Activated CD8-positive, alpha-beta T cell treated with anti-CD3 and anti-CD28 coated beads for 36 hours (primary cell): Measurements from ENCODE around the gene SH3BGR. TPM values are rescaled to one million over a fixed set of nuclear protein-coding genes. Genes with fewer than 3 reads are reported as not detected.

Source experiments
- ATAC-seq: fragments of 200-7000 bp; cut with Tn5 transposase; one replicate; pipeline ENCODE4 v1.10.0; 2021; ENCODE audit warnings: mild to moderate bottlenecking, moderate library complexity
- CTCF ChIA-PET: fragments of 350-600 bp; sonication (Branson Sonifier 250); formaldehyde crosslinking; loops from one replicate; lab custom pipeline; 2021; ENCODE audit warnings: antibody characterized with exemption; lab: Charles Lee
- POLR2A ChIA-PET: fragments of 350-600 bp; sonication (Branson Sonifier 250); formaldehyde crosslinking; loops from one replicate; lab custom pipeline; 2021; ENCODE audit warnings: antibody characterized with exemption; lab: Charles Lee
- DNase-seq: peaks from one replicate; pipeline ENCODE4 v3.0.0-alpha.2; 2020
- H3K27ac Mint-ChIP-seq: one replicate; pipeline ENCODE4 v1.8.0; 2021; ENCODE audit warnings: mild to moderate bottlenecking, mixed read lengths
- H3K27me3 Mint-ChIP-seq: one replicate; pipeline ENCODE4 v1.8.0; 2021; ENCODE audit warnings: mixed read lengths
- H3K36me3 Mint-ChIP-seq: one replicate; pipeline ENCODE4 v1.8.0; 2021; ENCODE audit warnings: low read depth, mixed read lengths
- H3K4me1 Mint-ChIP-seq: one replicate; pipeline ENCODE4 v1.8.0; 2021; ENCODE audit warnings: low read depth, mixed read lengths
- H3K4me3 Mint-ChIP-seq: one replicate; pipeline ENCODE4 v1.8.0; 2021; ENCODE audit warnings: mild to moderate bottlenecking, moderate library complexity, mixed read lengths
- H3K9me3 Mint-ChIP-seq: one replicate; pipeline ENCODE4 v1.8.0; 2021; ENCODE audit warnings: mixed read lengths
- intact Hi-C: fragments of 100-400 bp; cut with micrococcal nuclease; formaldehyde crosslinking; loops from one replicate; pipeline ENCODE4 v1.10.0; 2022
- total RNA-seq, 2 experiments: library from RNA; stranded (reverse); gene quantifications; one replicate each; pipeline ENCODE4 v1.2.3, GENCODE V29; 2021
- TF ChIP-seq, protein P1 (sequence below): fragments of 200-600 bp; IDR thresholded peaks from one replicate; pipeline ENCODE4 v1.8.0; 2022; ENCODE audit warnings: antibody characterized with exemption, mild to moderate bottlenecking

The SH3BGR gene
- total RNA-seq, 2 experiments from 2014 or later = 4.5 to 4.8 TPM

DNA sequence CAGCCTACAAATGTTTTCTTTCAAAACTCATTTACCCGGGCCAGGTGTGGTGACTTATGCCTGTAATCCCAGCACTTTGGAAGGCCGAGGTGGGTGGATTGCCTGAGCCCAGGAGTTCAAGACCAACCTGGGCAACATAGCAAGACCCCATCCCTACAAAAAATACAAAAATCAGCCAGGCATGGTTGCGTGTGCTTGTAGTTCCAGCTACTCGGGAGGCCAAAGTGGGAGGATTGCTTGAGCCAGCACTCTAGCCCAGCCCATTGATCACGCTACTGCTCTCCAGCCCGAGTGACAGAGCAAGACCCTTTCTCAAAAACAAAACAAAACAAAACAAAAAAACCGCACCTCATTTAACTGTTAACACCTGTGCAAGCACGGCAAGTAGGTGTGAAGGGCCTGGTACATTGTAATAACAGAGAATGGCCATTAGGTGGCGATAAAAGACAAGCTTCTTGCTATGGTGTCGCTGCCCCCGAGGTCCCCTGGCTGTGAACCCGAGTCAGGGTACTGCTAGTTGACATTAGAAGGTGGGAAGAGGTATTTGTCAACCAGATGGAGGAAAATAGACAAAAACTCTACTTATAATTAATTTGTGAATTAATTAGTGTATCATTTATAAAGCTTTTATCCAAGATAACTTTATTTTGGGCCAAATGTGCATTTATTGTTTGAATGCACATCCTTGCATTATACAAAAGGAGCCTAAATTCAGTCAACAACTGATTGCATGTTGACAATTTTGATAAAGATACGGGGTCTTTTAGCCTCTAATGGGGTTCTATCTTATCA, 66.5 kb downstream of the SH3BGR start:
- TF ChIP-seq, protein P1, sequence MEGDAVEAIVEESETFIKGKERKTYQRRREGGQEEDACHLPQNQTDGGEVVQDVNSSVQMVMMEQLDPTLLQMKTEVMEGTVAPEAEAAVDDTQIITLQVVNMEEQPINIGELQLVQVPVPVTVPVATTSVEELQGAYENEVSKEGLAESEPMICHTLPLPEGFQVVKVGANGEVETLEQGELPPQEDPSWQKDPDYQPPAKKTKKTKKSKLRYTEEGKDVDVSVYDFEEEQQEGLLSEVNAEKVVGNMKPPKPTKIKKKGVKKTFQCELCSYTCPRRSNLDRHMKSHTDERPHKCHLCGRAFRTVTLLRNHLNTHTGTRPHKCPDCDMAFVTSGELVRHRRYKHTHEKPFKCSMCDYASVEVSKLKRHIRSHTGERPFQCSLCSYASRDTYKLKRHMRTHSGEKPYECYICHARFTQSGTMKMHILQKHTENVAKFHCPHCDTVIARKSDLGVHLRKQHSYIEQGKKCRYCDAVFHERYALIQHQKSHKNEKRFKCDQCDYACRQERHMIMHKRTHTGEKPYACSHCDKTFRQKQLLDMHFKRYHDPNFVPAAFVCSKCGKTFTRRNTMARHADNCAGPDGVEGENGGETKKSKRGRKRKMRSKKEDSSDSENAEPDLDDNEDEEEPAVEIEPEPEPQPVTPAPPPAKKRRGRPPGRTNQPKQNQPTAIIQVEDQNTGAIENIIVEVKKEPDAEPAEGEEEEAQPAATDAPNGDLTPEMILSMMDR = peak; percentile 97
- peak; percentile 88 for ATAC-seq
- Mint-ChIP-seq H3K4me1 (peaks cover 3% of the 10 kb centered on the region), H3K4me3 (no peak overlapping the region), H3K9me3 (no peaks in the 10 kb centered on the region), H3K27me3 (no peaks in the 10 kb centered on the region), H3K36me3 (no peaks in the 10 kb centered on the region), H3K27ac (no peak overlapping the region)
- intact Hi-C loops = loop anchor here (1.0 kb wide), 1 partner anchor 197 kb away; no protein-coding TSS in a partner anchor
- DNase-seq = peak; percentile 64
- POLR2A ChIA-PET = interaction anchor here (1.0 kb wide), 1 partner anchor 14 kb away, joined by 3 read pairs; no protein-coding TSS in a partner anchor
- CTCF ChIA-PET = interaction anchor here (0.7 to 2.4 kb wide), 19 partner anchors 11 to 603 kb away, joined by 3 to 21 read pairs (median 5); no protein-coding TSS in a partner anchor

DNA sequence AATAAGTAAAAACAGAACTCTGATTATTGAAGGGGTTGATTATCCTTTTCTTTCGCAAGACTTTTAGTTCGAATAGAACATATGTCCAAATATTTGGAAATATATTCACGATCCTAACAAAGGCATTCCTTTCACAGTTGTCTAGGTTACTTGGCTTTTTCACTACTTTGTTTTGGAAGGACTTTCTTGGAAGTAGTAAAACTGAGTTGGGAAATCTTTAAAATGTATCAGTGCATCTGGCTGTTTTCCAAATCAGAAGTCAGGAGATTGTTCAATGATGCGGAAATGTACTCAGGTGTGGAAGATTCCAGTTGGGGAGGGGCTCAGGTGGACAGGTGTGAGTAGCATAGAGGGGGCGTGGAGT, 67.1 kb downstream of the SH3BGR start:
- Mint-ChIP-seq H3K27me3 (no peaks in the 10 kb centered on the region), H3K36me3 (no peaks in the 10 kb centered on the region), H3K4me1 (peaks cover 3% of the 10 kb centered on the region), H3K4me3 (no peak overlapping the region), H3K27ac (no peak overlapping the region), H3K9me3 (no peaks in the 10 kb centered on the region)
- ChIA-PET CTCF (interaction anchor here (0.7 to 2.4 kb wide), 20 partner anchors 12 to 602 kb away, joined by 3 to 21 read pairs (median 5); no protein-coding TSS in a partner anchor), POLR2A (interaction anchor here (1.0 kb wide), 1 partner anchor 14 kb away, joined by 3 read pairs; no protein-coding TSS in a partner anchor)
- ATAC-seq (no peak), DNase-seq (no peak)
- TF ChIP-seq, protein P1 = no peak
- intact Hi-C loops = loop anchor here (1.0 kb wide), 1 partner anchor 196 kb away; no protein-coding TSS in a partner anchor

DNA sequence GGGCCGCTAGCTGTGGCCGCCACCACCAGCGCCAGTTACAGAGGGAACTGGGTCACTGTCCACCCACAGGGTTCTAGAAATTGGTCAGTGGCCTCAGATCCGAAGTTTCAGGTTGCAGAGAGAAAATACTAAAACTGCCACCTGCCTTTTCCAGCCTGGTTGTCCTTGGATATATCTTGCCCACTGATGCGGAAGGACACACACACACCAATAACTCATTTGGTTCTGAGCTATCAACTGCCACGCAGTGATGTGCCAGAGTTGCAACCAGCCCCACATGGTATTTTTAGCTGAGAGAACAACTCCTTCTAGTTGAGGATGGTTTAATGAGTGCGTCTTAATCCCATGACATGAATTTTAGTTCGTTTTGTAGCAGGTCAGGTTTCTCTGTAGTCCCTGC, 68.1 kb downstream of the SH3BGR start:
- ChIA-PET CTCF (interaction anchor here (1.3 to 1.4 kb wide), 2 partner anchors 195 to 197 kb away, joined by 4 to 5 read pairs; no protein-coding TSS in a partner anchor), POLR2A (no interaction called here)
- Mint-ChIP-seq H3K27me3 (no peaks in the 10 kb centered on the region), H3K4me3 (no peak overlapping the region), H3K36me3 (no peaks in the 10 kb centered on the region), H3K4me1 (peaks cover 3% of the 10 kb centered on the region), H3K9me3 (no peaks in the 10 kb centered on the region), H3K27ac (no peak overlapping the region)
- TF ChIP-seq, protein P1 = no peak
- ATAC-seq (no peak), DNase-seq (no peak)
- intact Hi-C loops = no loop called here

DNA sequence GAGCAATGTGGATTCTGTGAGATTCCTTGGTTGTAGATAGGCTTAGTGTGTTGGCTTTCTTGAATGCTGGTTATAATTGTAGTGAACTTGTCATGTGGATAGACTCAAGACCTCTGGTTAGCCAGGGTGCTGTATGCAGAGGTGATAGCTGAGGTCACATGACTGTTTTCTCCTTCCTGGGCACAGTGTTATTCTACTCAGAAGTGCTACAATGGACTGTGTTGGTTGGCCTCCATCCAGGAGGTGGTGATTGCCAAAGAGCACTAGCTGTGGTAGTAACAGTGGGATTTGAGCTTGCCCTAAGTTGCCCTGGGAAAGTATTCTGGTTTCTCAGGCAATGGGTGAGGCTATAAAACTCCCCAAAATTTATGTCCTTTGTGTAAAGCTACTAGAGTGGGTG, 71.6 kb downstream of the SH3BGR start:
- ChIA-PET CTCF (no interaction called here), POLR2A (no interaction called here)
- ATAC-seq (no peak), DNase-seq (no peak)
- intact Hi-C loops = no loop called here
- Mint-ChIP-seq H3K4me3 (no peak overlapping the region), H3K27me3 (peaks cover 3% of the 10 kb centered on the region), H3K4me1 (peaks cover under 1% of the 10 kb centered on the region), H3K9me3 (no peaks in the 10 kb centered on the region), H3K27ac (no peak overlapping the region), H3K36me3 (no peaks in the 10 kb centered on the region)
- TF ChIP-seq, protein P1 = no peak

- ChIA-PET CTCF (no interaction called here), POLR2A (no interaction called here)
- no peak for ATAC-seq
- H3K4me1 Mint-ChIP-seq = no peaks in the 10 kb centered on the region
- peaks cover 3% of the 10 kb centered on the region for H3K27me3 Mint-ChIP-seq
- intact Hi-C loops = no loop called here
- H3K36me3 Mint-ChIP-seq = no peaks in the 10 kb centered on the region
- no peak for DNase-seq
- TF ChIP-seq, protein P1 = no peak
- no peak overlapping the region for H3K4me3 Mint-ChIP-seq
- H3K9me3 Mint-ChIP-seq = no peaks in the 10 kb centered on the region
- no peak overlapping the region for H3K27ac Mint-ChIP-seq
These were observed 72.1 kb downstream of the SH3BGR start for GRCh38 chr21:39523915-39524314.
